Measurements from ENCODE around the gene VCPKMT. TPM values are rescaled to one million over a fixed set of nuclear protein-coding genes. Genes with fewer than 3 reads are reported as not detected.

The VCPKMT gene
- total RNA-seq, 4 donors from 2014 or later: 5.8 to 10.0 (median 7.0) TPM

- Histone ChIP-seq H3K27me3 (no peaks in the 10 kb centered on the region), H3K4me1 (no peaks in the 10 kb centered on the region), H3K27ac (no peak overlapping the region), H3K36me3 (peaks cover 0 to 44% (median 0%) of the 10 kb centered on the region in 3 donors), H3K9me3 (no peaks in the 10 kb centered on the region), H3K4me3 (no peak overlapping the region)
- DNase-seq: no peak
- TF ChIP-seq POLR2A (IDR thresholded peaks at IDR 0.05) (no peak), CTCF (IDR thresholded peaks at IDR 0.05) (no peak)
These were observed 6.7 kb upstream of the VCPKMT start for GRCh38 chr14:50123062-50123461.

GRCh38 chr14:50122291-50122690, 5.9 kb upstream of the VCPKMT start:
- Histone ChIP-seq H3K27ac (no peak overlapping the region), H3K4me1 (no peaks in the 10 kb centered on the region), H3K4me3 (no peak overlapping the region), H3K36me3 (peaks cover 0 to 36% (median 0%) of the 10 kb centered on the region in 3 donors), H3K27me3 (no peaks in the 10 kb centered on the region), H3K9me3 (no peaks in the 10 kb centered on the region)
- DNase-seq: no peak
- TF ChIP-seq POLR2A (IDR thresholded peaks at IDR 0.05) (no peak), CTCF (IDR thresholded peaks at IDR 0.05) (no peak)

GRCh38 chr14:50121486-50121885, 5.1 kb upstream of the VCPKMT start:
- no peak for DNase-seq
- Histone ChIP-seq H3K9me3 (no peaks in the 10 kb centered on the region), H3K27me3 (no peaks in the 10 kb centered on the region), H3K4me1 (no peaks in the 10 kb centered on the region), H3K36me3 (peaks cover 0 to 31% (median 0%) of the 10 kb centered on the region in 3 donors), H3K27ac (no peak overlapping the region), H3K4me3 (no peak overlapping the region)
- TF ChIP-seq CTCF (IDR thresholded peaks at IDR 0.05) (no peak), POLR2A (IDR thresholded peaks at IDR 0.05) (no peak)

- Histone ChIP-seq H3K27me3 (no peaks in the 10 kb centered on the region), H3K27ac (peak overlapping the region in 1 of 4 donors; percentile 90), H3K9me3 (no peaks in the 10 kb centered on the region), H3K4me3 (no peak overlapping the region), H3K4me1 (peaks cover 0 to 14% (median 2%) of the 10 kb centered on the region in 4 donors), H3K36me3 (peaks cover 0 to 29% (median 0%) of the 10 kb centered on the region in 3 donors)
- TF ChIP-seq POLR2A (IDR thresholded peaks at IDR 0.05): no peak
- TF ChIP-seq CTCF (IDR thresholded peaks at IDR 0.05): no peak
- no peak for DNase-seq
These were observed 1.1 kb upstream of the VCPKMT start for GRCh38 chr14:50117456-50117855.

- no peak for DNase-seq
- Histone ChIP-seq H3K9me3 (no peaks in the 10 kb centered on the region), H3K36me3 (peaks cover 0 to 33% (median 0%) of the 10 kb centered on the region in 3 donors), H3K27me3 (no peaks in the 10 kb centered on the region), H3K4me1 (peaks cover 0 to 14% (median 2%) of the 10 kb centered on the region in 4 donors), H3K27ac (peak overlapping the region; percentile 83 to 90 (median 86)), H3K4me3 (peak overlapping the region; percentile 64 to 92 (median 73))
- TF ChIP-seq CTCF (IDR thresholded peaks at IDR 0.05) (no peak), POLR2A (IDR thresholded peaks at IDR 0.05) (no peak)
These were observed 594 bp upstream of the VCPKMT start for GRCh38 chr14:50116966-50117365.

Data from Peyer's patch (tissue), 4 donors.